ENCODE data around the gene HARBI1. TPM values are rescaled to one million over a fixed set of nuclear protein-coding genes. Genes with fewer than 3 reads are reported as not detected.

Gene HARBI1
- polyA plus RNA-seq, 1 experiment, result 3.6 TPM

DNA sequence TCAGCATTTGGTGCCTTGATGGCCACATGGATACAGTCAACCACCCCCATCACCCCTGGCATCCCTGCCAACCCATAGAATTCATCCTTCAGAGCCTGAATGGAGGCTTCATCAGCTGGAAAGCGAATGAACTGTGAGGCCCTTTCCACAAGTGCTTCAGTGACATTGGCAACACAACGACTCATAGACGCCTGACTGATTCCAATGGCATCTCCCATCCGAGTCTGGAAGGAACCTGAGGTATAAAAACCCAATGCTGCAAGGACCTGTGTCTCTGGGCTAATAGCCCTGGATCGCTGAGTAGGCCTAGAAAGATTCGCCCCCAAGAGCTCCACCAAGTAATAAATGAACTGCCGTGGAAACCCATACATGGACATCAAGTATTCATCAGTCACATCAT lies 1.3 kb downstream of the HARBI1 start:
- TF ChIP-seq, protein P1, sequence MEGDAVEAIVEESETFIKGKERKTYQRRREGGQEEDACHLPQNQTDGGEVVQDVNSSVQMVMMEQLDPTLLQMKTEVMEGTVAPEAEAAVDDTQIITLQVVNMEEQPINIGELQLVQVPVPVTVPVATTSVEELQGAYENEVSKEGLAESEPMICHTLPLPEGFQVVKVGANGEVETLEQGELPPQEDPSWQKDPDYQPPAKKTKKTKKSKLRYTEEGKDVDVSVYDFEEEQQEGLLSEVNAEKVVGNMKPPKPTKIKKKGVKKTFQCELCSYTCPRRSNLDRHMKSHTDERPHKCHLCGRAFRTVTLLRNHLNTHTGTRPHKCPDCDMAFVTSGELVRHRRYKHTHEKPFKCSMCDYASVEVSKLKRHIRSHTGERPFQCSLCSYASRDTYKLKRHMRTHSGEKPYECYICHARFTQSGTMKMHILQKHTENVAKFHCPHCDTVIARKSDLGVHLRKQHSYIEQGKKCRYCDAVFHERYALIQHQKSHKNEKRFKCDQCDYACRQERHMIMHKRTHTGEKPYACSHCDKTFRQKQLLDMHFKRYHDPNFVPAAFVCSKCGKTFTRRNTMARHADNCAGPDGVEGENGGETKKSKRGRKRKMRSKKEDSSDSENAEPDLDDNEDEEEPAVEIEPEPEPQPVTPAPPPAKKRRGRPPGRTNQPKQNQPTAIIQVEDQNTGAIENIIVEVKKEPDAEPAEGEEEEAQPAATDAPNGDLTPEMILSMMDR (IDR thresholded peaks at IDR 0.05; ENCODE audit: insufficient read depth, low read depth, low read length), result no peak
- ChIA-PET CTCF (no interaction called here), POLR2A (no interaction called here)
- Histone ChIP-seq H3K27me3 (ENCODE audit: control insufficient read depth, insufficient read depth, low read length) (no peaks in the 10 kb centered on the region), H3K36me3 (ENCODE audit: control insufficient read depth, insufficient read depth, low read length) (no peaks in the 10 kb centered on the region; the same call in 1 of the 2 replicates), H3K4me3 (ENCODE audit: low read depth, low read length) (no peak overlapping the region)
- no peak for DNase-seq (ENCODE audit: low read depth)

DNA sequence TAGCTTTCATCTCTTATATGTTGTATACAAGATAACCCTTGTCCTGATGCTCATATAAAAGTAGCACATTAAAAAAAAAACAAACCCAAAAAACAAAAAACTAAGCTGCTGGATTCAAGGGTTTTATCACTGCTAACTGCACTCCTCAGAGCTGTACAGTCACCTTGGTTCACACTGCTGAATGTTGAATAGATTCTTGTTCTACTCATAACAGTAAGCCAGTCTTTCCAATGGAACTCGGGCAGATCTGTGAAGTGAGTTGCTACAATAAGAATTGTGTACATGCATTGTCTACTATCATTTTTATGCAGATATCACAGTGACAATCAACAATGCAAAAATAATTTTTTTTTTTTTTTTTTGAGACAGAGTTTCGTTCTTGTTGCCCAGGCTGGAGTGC lies 4.7 kb downstream of the HARBI1 start:
- TF ChIP-seq, protein P1 (IDR thresholded peaks at IDR 0.05; ENCODE audit: insufficient read depth, low read depth, low read length), result no peak
- CTCF ChIA-PET, result interaction anchor here (1.0 to 1.1 kb wide), 4 partner anchors 59 to 224 kb away, joined by 3 to 5 read pairs (median 4); no protein-coding TSS in a partner anchor
- DNase-seq (ENCODE audit: low read depth), result no peak
- Histone ChIP-seq H3K27me3 (ENCODE audit: control insufficient read depth, insufficient read depth, low read length) (no peaks in the 10 kb centered on the region), H3K36me3 (ENCODE audit: control insufficient read depth, insufficient read depth, low read length) (no peaks in the 10 kb centered on the region), H3K4me3 (ENCODE audit: low read depth, low read length) (no peak overlapping the region)
- POLR2A ChIA-PET, result no interaction called here

DNA sequence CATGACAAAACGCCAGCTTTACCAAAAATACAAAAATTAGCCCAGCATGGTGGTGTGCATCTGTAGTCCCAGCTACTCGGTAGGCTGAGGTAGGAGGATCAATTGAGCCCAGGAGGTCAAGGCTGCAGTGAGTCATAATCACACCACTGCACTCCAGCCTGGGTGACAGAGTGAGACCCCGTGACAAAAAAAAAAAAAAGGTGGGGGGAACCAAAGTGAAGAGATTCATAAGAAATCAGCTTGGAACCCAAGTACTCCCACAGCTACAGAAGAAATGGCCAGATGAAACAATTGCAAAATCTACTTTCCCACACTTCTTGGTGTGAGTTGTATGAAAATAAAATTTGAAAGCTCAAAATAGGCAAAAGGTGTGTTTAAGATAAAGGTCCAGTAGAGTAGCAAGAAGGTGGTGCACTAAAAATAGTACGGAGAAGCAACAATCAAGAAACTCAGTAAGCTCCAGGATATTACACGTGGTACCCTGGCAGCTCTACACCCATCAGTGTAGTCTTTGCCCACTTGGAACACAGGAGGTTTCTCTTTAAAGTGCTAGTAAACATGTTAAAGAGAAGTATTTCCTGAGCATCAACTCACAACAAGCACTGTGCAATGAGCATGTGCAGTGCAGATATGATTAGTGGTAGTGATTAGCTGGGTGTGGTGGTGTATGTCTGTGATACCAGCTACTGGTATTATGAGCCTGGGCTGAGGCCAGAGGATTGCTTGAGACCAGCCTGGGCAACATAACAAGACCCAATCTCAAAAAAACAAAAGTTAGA lies 5.3 kb downstream of the HARBI1 start:
- H3K27me3 ChIP-seq (ENCODE audit: control insufficient read depth, insufficient read depth, low read length), result no peaks in the 10 kb centered on the region
- H3K36me3 ChIP-seq (ENCODE audit: control insufficient read depth, insufficient read depth, low read length), result no peaks in the 10 kb centered on the region
- CTCF ChIA-PET, result interaction anchor here (1.0 to 1.1 kb wide), 4 partner anchors 60 to 223 kb away, joined by 3 to 5 read pairs (median 4); no protein-coding TSS in a partner anchor
- no peak overlapping the region for H3K4me3 ChIP-seq (ENCODE audit: low read depth, low read length)
- TF ChIP-seq, protein P1 (IDR thresholded peaks at IDR 0.05; ENCODE audit: insufficient read depth, low read depth, low read length), result no peak
- no peak for DNase-seq (ENCODE audit: low read depth)
- POLR2A ChIA-PET, result no interaction called here

DNA sequence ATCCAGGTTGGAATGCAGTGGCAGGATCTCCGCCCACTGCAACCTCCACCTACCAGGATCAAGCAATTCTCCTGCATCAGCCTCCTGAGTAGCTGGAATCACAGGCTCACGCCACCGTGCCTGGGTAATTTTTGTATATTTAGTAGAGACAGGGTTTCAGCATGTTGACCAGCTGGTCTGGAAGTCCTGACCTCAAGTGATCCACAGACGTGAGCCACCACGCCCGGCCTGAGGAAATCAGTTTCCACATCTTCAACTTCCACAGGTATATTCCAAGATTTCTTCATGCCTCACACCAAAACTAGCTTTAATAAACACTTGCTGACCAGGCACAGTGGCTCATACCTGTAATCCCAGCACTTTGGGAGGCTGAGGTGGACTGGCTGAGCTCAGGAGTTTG lies 7.6 kb downstream of the HARBI1 start:
- no peak for DNase-seq (ENCODE audit: low read depth)
- ChIA-PET POLR2A (no interaction called here), CTCF (interaction anchor here (1.1 kb wide), 1 partner anchor 16 kb away, joined by 4 read pairs; no protein-coding TSS in a partner anchor)
- TF ChIP-seq, protein P1 (IDR thresholded peaks at IDR 0.05; ENCODE audit: insufficient read depth, low read depth, low read length), result no peak
- Histone ChIP-seq H3K36me3 (ENCODE audit: control insufficient read depth, insufficient read depth, low read length) (no peaks in the 10 kb centered on the region), H3K27me3 (ENCODE audit: control insufficient read depth, insufficient read depth, low read length) (no peaks in the 10 kb centered on the region), H3K4me3 (ENCODE audit: low read depth, low read length) (no peak overlapping the region)

DNA sequence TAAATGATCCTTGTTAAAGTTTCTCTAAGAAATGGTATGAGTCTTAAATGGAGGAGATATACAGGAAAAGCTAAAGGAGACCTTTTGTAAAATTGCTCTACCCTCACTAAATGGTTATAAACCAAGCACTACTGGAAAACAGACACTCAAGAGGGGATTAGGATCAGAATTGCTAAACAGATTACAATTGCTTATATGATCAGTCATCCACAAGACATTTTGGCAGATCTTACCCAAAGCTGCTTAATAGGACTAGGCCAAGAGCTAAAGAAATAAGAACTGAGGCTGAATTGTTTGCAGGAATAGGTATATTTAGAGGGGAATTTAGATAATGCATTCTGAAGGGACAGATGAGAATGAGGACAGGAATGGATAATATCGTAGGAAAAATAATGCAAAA lies 9.5 kb downstream of the HARBI1 start:
- TF ChIP-seq, protein P1 (IDR thresholded peaks at IDR 0.05; ENCODE audit: insufficient read depth, low read depth, low read length), result no peak
- Histone ChIP-seq H3K4me3 (ENCODE audit: low read depth, low read length) (no peak overlapping the region), H3K36me3 (ENCODE audit: control insufficient read depth, insufficient read depth, low read length) (no peaks in the 10 kb centered on the region), H3K27me3 (ENCODE audit: control insufficient read depth, insufficient read depth, low read length) (no peaks in the 10 kb centered on the region)
- no peak for DNase-seq (ENCODE audit: low read depth)
- ChIA-PET POLR2A (no interaction called here), CTCF (no interaction called here)

All from BJ (cell line).